Uterus (tissue), 4 donors: ENCODE data around the gene CHMP1A. TPM values are rescaled to one million over a fixed set of nuclear protein-coding genes. Genes with fewer than 3 reads are reported as not detected.

Experiments used
- DNase-seq, 2 donors: peaks; one replicate each; pipeline ENCODE4 v3.0.0-alpha.2; 2019 to 2020
- H3K27ac ChIP-seq, 2 donors: fragments of 200-600 bp; sonication (generic); 1 replicate in 1 of 2; 2 replicates in 1 of 2; pipeline ENCODE4 v1.5.1; 2016 to 2018
- H3K27me3 ChIP-seq, 2 donors: fragments of 200-600 bp; sonication (generic); one replicate each; pipeline ENCODE4 v1.5.1; 2018 to 2019; ENCODE audit warnings: control low read depth in 1 of 2
- H3K36me3 ChIP-seq, 2 donors: fragments of 200-600 bp; sonication (generic); one replicate each; pipeline ENCODE4 v1.5.1; 2019; ENCODE audit warnings: control low read depth in 1 of 2
- H3K4me1 ChIP-seq, 2 donors: fragments of 200-600 bp; sonication (generic); one replicate each; pipeline ENCODE4 v1.5.1; 2018 to 2019; ENCODE audit warnings: control low read depth in 1 of 2
- H3K4me3 ChIP-seq, 2 donors: fragments of 200-600 bp; sonication (generic); 1 replicate in 1 of 2; 2 replicates in 1 of 2; pipeline ENCODE4 v1.5.1; 2018 to 2019; ENCODE audit warnings: mild to moderate bottlenecking in 1 of 2
- H3K9me3 ChIP-seq, 2 donors: fragments of 200-600 bp; sonication (generic); one replicate each; pipeline ENCODE4 v1.5.1; 2019; ENCODE audit warnings: control low read depth in 1 of 2
- POLR2A ChIP-seq, 2 donors: fragments of 450-650 bp; IDR thresholded peaks; one replicate each; pipeline ENCODE4 v1.6.1; 2016; ENCODE audit warnings: antibody characterized with exemption in 2 of 2, mild to moderate bottlenecking in 1 of 2, moderate library complexity in 1 of 2
- intact Hi-C: fragments of 100-400 bp; cut with DNase I; formaldehyde crosslinking; loops from one replicate; pipeline ENCODE4 v1.15.1; 2023; ENCODE audit warnings: low total_unique reads
- total RNA-seq, 4 donors: library from RNA; depleted of rRNA in 3 of 4; stranded (reverse); fragments of >200 nt in 3 of 4; gene quantifications; one replicate each; pipeline versions ENCODE4 v1.1.0 to v1.2.4, GENCODE V29; 2014 to 2023
- TF ChIP-seq, protein P1 (sequence below), 4 experiments: fragments of 200-600 bp in 2 of 4; fragments of 450-650 bp in 2 of 4; sonication (generic) in 2 of 4; IDR thresholded peaks; one replicate each; pipeline ENCODE4 v1.5.1; 2016 to 2019; ENCODE audit warnings: antibody characterized with exemption in 4 of 4, mild to moderate bottlenecking in 2 of 4, moderate library complexity in 1 of 4
- donor health status: DM: yes; HTN: yes; CAD: no.

Gene CHMP1A
- total RNA-seq, 4 donors from 2014 or later = 26.9 to 84.3 (median 58.7) TPM

DNA sequence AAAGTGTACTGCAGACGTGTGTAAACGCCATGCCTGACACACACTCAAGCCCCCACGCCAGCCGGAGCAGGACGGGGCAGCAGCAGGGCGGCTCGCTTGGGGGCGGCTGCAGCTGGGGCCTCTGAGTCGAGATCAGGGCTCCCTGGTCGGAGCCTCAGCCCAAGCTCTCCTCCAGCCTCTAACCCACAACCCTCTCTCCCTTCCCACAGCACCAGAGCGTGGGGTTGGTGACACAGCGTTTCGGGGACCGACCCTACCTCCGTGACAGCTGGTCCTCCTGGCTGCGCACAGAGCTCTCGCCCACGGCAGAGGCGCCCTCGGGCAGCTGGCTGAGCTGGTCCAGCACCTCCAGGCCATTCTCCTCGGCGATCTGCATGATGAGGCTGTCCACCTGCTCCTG is 11.2 kb downstream of the CHMP1A start:
- Histone ChIP-seq H3K9me3 (no peaks in the 10 kb centered on the region), H3K27ac (no peak overlapping the region), H3K4me3 (no peak overlapping the region), H3K27me3 (no peaks in the 10 kb centered on the region), H3K4me1 (no peaks in the 10 kb centered on the region), H3K36me3 (no peaks in the 10 kb centered on the region)
- DNase-seq = no peak
- intact Hi-C loops = no loop called here
- TF ChIP-seq POLR2A (IDR thresholded peaks at IDR 0.05) = no peak
- TF ChIP-seq, protein P1, sequence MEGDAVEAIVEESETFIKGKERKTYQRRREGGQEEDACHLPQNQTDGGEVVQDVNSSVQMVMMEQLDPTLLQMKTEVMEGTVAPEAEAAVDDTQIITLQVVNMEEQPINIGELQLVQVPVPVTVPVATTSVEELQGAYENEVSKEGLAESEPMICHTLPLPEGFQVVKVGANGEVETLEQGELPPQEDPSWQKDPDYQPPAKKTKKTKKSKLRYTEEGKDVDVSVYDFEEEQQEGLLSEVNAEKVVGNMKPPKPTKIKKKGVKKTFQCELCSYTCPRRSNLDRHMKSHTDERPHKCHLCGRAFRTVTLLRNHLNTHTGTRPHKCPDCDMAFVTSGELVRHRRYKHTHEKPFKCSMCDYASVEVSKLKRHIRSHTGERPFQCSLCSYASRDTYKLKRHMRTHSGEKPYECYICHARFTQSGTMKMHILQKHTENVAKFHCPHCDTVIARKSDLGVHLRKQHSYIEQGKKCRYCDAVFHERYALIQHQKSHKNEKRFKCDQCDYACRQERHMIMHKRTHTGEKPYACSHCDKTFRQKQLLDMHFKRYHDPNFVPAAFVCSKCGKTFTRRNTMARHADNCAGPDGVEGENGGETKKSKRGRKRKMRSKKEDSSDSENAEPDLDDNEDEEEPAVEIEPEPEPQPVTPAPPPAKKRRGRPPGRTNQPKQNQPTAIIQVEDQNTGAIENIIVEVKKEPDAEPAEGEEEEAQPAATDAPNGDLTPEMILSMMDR (IDR thresholded peaks at IDR 0.05) = no peak

DNA sequence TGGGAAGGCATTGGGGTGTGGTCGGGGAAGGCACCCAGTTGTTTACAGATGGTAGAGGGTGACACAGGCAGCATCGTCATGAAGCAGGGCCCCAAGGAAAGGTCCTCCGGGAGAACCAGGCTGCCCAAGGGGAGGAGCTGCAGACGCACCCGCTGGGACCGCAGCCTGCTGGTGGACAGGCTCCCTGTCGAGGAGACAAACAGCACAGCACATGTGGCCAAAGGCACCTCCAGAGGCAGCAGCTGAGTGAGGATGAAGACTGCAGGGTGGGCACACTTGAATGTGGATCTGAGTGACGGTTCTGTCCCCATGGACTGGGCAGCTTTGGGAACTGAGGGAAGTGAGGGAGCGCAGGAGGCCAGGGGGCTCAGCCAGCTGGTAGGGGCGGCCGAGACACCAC is 12.4 kb downstream of the CHMP1A start:
- H3K27ac ChIP-seq = no peak overlapping the region
- no peaks in the 10 kb centered on the region for H3K36me3 ChIP-seq
- DNase-seq = no peak
- no peak overlapping the region for H3K4me3 ChIP-seq
- peaks cover 0 to 5% of the 10 kb centered on the region in 2 donors for H3K4me1 ChIP-seq
- intact Hi-C loops = no loop called here
- no peaks in the 10 kb centered on the region for H3K27me3 ChIP-seq
- H3K9me3 ChIP-seq = no peaks in the 10 kb centered on the region
- no peak for TF ChIP-seq POLR2A (IDR thresholded peaks at IDR 0.05)
- TF ChIP-seq, protein P1 (IDR thresholded peaks at IDR 0.05) = no peak

DNA sequence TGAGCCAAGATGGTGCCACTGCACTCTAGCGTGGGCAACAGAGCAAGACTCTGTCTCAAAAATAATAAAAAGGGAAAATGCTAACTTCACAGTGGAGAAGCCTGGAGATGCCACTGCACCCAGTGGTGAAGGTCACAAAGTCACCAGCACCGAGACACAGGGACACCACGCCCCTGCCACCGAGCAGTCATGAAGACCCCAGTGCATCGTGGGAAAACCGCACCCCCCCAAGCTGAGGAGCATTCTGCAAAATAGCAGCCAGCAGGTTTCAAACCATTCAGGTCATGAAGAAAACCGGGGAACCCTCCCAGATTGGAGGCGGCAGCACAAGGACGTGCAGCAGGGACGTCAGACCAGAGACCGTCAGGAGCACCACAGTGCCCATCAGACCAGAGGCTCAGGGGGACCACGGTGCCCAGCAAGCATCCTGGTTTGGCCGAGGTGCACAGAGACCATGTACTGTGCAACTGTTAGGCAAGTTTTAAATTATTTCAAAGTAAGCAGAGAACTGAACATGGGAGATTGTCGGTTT is 13.7 kb downstream of the CHMP1A start:
- DNase-seq = no peak
- H3K4me1 ChIP-seq = peaks cover 0 to 5% of the 10 kb centered on the region in 2 donors
- no peak overlapping the region for H3K27ac ChIP-seq
- no peaks in the 10 kb centered on the region for H3K27me3 ChIP-seq
- no peaks in the 10 kb centered on the region for H3K36me3 ChIP-seq
- H3K9me3 ChIP-seq = no peaks in the 10 kb centered on the region
- no peak for TF ChIP-seq POLR2A (IDR thresholded peaks at IDR 0.05)
- TF ChIP-seq, protein P1 (IDR thresholded peaks at IDR 0.05) = no peak
- intact Hi-C loops = no loop called here
- H3K4me3 ChIP-seq = no peak overlapping the region

DNA sequence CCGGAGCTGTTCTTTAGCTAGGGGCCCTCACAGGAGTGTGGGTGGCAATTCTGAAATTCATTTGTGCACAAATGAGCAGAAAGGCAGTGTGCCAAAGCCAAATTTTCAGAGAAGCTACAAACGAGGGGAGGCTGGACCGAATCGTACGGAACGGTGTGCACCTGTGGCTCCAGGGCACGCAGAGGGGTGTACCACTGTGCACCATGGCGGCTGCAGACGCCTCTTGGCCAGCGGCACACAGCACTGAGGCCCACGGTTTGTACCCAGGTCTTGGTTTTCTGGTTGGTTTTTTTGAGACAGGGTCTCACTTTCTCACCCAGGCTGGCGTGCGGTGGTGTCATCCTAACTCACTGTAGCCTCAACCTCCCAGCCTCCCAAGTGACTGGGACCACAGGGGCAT is 14.9 kb downstream of the CHMP1A start:
- intact Hi-C loops = no loop called here
- no peaks in the 10 kb centered on the region for H3K27me3 ChIP-seq
- no peaks in the 10 kb centered on the region for H3K36me3 ChIP-seq
- no peak overlapping the region for H3K27ac ChIP-seq
- no peak for DNase-seq
- no peaks in the 10 kb centered on the region for H3K9me3 ChIP-seq
- no peak for TF ChIP-seq POLR2A (IDR thresholded peaks at IDR 0.05)
- TF ChIP-seq, protein P1 (IDR thresholded peaks at IDR 0.05) = no peak
- H3K4me1 ChIP-seq = peaks cover 0 to 5% of the 10 kb centered on the region in 2 donors
- H3K4me3 ChIP-seq = no peak overlapping the region

DNA sequence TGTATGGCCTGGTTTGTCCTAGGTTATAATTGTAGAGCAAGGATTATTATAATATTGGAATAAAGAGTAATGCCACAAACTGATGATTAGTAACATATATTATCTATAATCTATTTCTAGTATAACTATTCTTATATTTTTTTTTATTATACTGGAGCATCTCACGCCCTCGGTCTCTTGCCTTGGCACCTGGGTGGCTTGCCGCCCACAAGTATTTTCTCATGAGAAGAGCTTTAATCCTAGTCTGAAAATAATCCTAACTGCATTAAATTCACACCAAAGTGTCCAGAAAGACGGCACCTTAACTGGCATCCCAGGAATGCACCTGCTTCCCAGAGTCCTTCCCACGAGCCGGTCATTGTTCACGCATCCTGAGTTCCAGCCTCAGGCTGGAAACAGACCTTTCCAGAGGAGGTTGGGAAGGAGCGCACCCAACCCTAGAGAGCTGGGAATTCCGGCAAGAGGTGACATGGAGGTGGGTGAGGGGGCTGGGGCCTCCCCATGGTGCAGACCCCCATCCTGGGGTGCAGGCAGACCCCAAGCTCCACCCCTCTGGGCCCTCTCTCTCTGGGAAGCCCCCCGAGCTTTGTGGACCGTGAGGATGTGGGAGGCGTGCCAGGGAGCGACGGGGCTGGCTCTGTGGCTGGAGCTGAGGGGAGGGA is 15.9 kb downstream of the CHMP1A start:
- H3K9me3 ChIP-seq = no peaks in the 10 kb centered on the region
- no peak overlapping the region for H3K4me3 ChIP-seq
- TF ChIP-seq, protein P1 (IDR thresholded peaks at IDR 0.05) = no peak
- TF ChIP-seq POLR2A (IDR thresholded peaks at IDR 0.05) = no peak
- intact Hi-C loops = no loop called here
- H3K27me3 ChIP-seq = no peaks in the 10 kb centered on the region
- DNase-seq = no peak
- H3K27ac ChIP-seq = no peak overlapping the region
- peaks cover 0 to 5% of the 10 kb centered on the region in 2 donors for H3K4me1 ChIP-seq
- H3K36me3 ChIP-seq = no peaks in the 10 kb centered on the region
